Measurements from ENCODE around the gene PMFBP1.

PMFBP1 gene

GRCh38 chr16:72187551-72187950, 15.6 kb upstream of the PMFBP1 start:
- no peak for FAIRE-seq

GRCh38 chr16:72182976-72183375, 11.0 kb upstream of the PMFBP1 start:
- FAIRE-seq = no peak

- no peak for FAIRE-seq
Observed at GRCh38 chr16:72179204-72179970, 7.4 kb upstream of the PMFBP1 start.

GRCh38 chr16:72174726-72175125, 2.8 kb upstream of the PMFBP1 start:
- no peak for FAIRE-seq

- no peak for FAIRE-seq
Observed at GRCh38 chr16:72173997-72174396, 2.0 kb upstream of the PMFBP1 start.

- no peak for FAIRE-seq
Observed at GRCh38 chr16:72171236-72171635, 719 bp downstream of the PMFBP1 start.

- FAIRE-seq = no peak
Observed at GRCh38 chr16:72169708-72170107, 2.2 kb downstream of the PMFBP1 start.

GRCh38 chr16:72168365-72168764, 3.6 kb downstream of the PMFBP1 start:
- no peak for FAIRE-seq

GRCh38 chr16:72166954-72167561, 4.9 kb downstream of the PMFBP1 start:
- no peak for FAIRE-seq

- no peak for FAIRE-seq
Observed at GRCh38 chr16:72166151-72166550, 5.8 kb downstream of the PMFBP1 start.

- no peak for FAIRE-seq
Observed at GRCh38 chr16:72164691-72165090, 7.3 kb downstream of the PMFBP1 start.

GRCh38 chr16:72162105-72162692, 9.8 kb downstream of the PMFBP1 start:
- FAIRE-seq = no peak

- no peak for FAIRE-seq
Observed at GRCh38 chr16:72159801-72160200, 12.2 kb downstream of the PMFBP1 start.

- FAIRE-seq = no peak
Observed at GRCh38 chr16:72159386-72159785, 12.6 kb downstream of the PMFBP1 start.

- FAIRE-seq = no peak
Observed at GRCh38 chr16:72149676-72150464, 22.1 kb downstream of the PMFBP1 start.

- FAIRE-seq = no peak
Observed at GRCh38 chr16:72142476-72142875, 29.5 kb downstream of the PMFBP1 start.

GRCh38 chr16:72139908-72140307, 32.0 kb downstream of the PMFBP1 start:
- no peak for FAIRE-seq

GRCh38 chr16:72138064-72138572, 33.8 kb downstream of the PMFBP1 start:
- FAIRE-seq = no peak

GRCh38 chr16:72137380-72138063, 34.4 kb downstream of the PMFBP1 start:
- FAIRE-seq = no peak

GRCh38 chr16:72134507-72134906, 37.4 kb downstream of the PMFBP1 start:
- FAIRE-seq = no peak

GRCh38 chr16:72132726-72133125, 39.2 kb downstream of the PMFBP1 start:
- no peak for FAIRE-seq

GRCh38 chr16:72131036-72131435, 40.9 kb downstream of the PMFBP1 start:
- FAIRE-seq = no peak

All from TTC549 (cell line).